ENCODE measurements around the gene NCKAP5.

The NCKAP5 gene

DNA sequence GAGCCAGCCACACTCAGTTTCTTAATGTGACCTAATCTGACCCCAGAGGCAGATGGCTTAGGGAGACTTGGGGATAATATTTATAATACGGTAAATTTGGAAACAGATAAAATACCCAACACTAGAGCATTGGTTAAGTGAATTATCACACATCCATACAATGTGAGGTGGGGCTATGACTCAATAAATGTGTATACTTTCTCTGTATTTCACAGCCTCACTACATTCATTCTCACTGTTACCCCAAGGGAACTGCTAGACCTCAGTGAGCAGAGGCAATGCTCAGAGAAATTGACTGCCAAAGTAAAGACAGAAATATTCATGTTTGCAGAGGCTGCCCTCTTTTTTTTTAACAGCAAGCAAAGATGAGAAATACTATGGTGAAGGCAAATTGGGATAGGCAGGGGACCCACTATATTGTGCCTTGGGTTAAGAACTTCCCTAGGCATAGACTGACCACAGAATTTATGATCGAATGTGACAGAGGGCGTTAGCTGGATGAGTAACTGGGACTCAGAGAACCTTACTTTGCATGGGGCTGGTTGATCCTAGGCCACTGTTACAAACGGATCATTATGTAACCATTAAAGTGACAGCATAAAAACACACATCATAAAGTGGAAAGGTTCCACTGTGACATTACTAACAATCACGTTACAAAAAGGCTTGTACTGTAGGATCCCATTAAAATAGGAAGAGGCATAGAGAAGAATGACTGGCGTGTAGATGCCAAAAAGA is 652.3 kb downstream of the NCKAP5 start:
- Histone ChIP-seq H2AK5ac (ENCODE audit: low read depth, low read length) (no peak overlapping the region), H3K4me2 (ENCODE audit: insufficient read depth, low read length, poor library complexity, severe bottlenecking) (no peak overlapping the region), H3K14ac (ENCODE audit: low read length) (no peak overlapping the region), H3K79me1 (ENCODE audit: low read depth, low read length) (no peaks in the 10 kb centered on the region), H3K36me3 (replicated peaks in 1 of 2; ENCODE audit: control insufficient read depth in 2 of 2, insufficient read depth in 2 of 2, low read length in 2 of 2) (peaks cover 0 to 20% of the 10 kb centered on the region in 2 donors), H3K4me1 (ENCODE audit: control insufficient read depth in 2 of 2, insufficient read depth in 1 of 2, low read depth in 1 of 2, low read length in 2 of 2) (no peaks in the 10 kb centered on the region), H2AFZ (ENCODE audit: low read length) (no peak overlapping the region), H3K9ac (ENCODE audit: low read depth, low read length, poor library complexity) (no peak overlapping the region), H2BK15ac (ENCODE audit: low read length) (no peak overlapping the region), H2BK120ac (ENCODE audit: low read depth, low read length) (no peak overlapping the region), H3K9me3 (replicated peaks in 1 of 2; ENCODE audit: control insufficient read depth in 2 of 2, insufficient read depth in 1 of 2, low read depth in 1 of 2, low read length in 2 of 2) (peaks cover 0 to under 1% of the 10 kb centered on the region in 2 donors), H2BK5ac (ENCODE audit: low read length) (no peak overlapping the region), H4K91ac (ENCODE audit: low read depth, low read length, poor library complexity) (no peak overlapping the region), H2BK12ac (ENCODE audit: low read length) (no peak overlapping the region), H3K4me3 (ENCODE audit: low read length in 2 of 2) (no peak overlapping the region), H4K8ac (ENCODE audit: low read depth, low read length) (no peak overlapping the region), H3K4ac (ENCODE audit: low read length) (no peak overlapping the region), H3K23ac (ENCODE audit: low read depth, low read length, poor library complexity) (no peak overlapping the region), H3K27ac (replicated peaks; ENCODE audit: low read length) (no peak overlapping the region), H3K18ac (ENCODE audit: low read length) (no peak overlapping the region), H3K27me3 (ENCODE audit: control insufficient read depth in 3 of 3, insufficient read depth in 3 of 3, low read depth in 1 of 3, low read length in 3 of 3) (no peaks in the 10 kb centered on the region)
- WGBS, 2 donors (ENCODE audit: extremely low coverage in 2 of 2, insufficient read length in 2 of 2, insufficient replicate concordance in 1 of 2), result no CpG with 5 or more reads among the region's 6 CpGs
- no peak for DNase-seq (ENCODE audit: low spot score)

- no peak overlapping the region for H3K18ac ChIP-seq (ENCODE audit: low read length)
- no CpG with 5 or more reads among the region's 8 CpGs for WGBS, 2 donors (ENCODE audit: extremely low coverage in 2 of 2, insufficient read length in 2 of 2, insufficient replicate concordance in 1 of 2)
These were observed 656.2 kb downstream of the NCKAP5 start for GRCh38 chr2:132911726-132912724.

GRCh38 chr2:132910432-132910831 is 657.8 kb downstream of the NCKAP5 start:
- Histone ChIP-seq H3K4me1 (ENCODE audit: control insufficient read depth in 2 of 2, insufficient read depth in 1 of 2, low read depth in 1 of 2, low read length in 2 of 2) (no peaks in the 10 kb centered on the region), H3K9ac (ENCODE audit: low read depth, low read length, poor library complexity) (no peak overlapping the region), H3K27me3 (ENCODE audit: control insufficient read depth in 3 of 3, insufficient read depth in 3 of 3, low read depth in 1 of 3, low read length in 3 of 3) (no peaks in the 10 kb centered on the region), H4K8ac (ENCODE audit: low read depth, low read length) (no peak overlapping the region), H3K4me2 (ENCODE audit: insufficient read depth, low read length, poor library complexity, severe bottlenecking) (no peak overlapping the region), H3K27ac (replicated peaks; ENCODE audit: low read length) (no peak overlapping the region), H3K18ac (ENCODE audit: low read length) (no peak overlapping the region), H3K4me3 (ENCODE audit: low read length in 2 of 2) (no peak overlapping the region), H3K79me1 (ENCODE audit: low read depth, low read length) (no peaks in the 10 kb centered on the region), H3K14ac (ENCODE audit: low read length) (no peak overlapping the region), H3K9me3 (replicated peaks in 1 of 2; ENCODE audit: control insufficient read depth in 2 of 2, insufficient read depth in 1 of 2, low read depth in 1 of 2, low read length in 2 of 2) (peaks cover 0 to 8% of the 10 kb centered on the region in 2 donors), H2AFZ (ENCODE audit: low read length) (no peak overlapping the region), H2AK5ac (ENCODE audit: low read depth, low read length) (no peak overlapping the region), H4K91ac (ENCODE audit: low read depth, low read length, poor library complexity) (no peak overlapping the region), H2BK12ac (ENCODE audit: low read length) (no peak overlapping the region), H3K4ac (ENCODE audit: low read length) (no peak overlapping the region), H3K36me3 (replicated peaks in 1 of 2; ENCODE audit: control insufficient read depth in 2 of 2, insufficient read depth in 2 of 2, low read length in 2 of 2) (peaks cover 0 to 24% of the 10 kb centered on the region in 2 donors), H3K23ac (ENCODE audit: low read depth, low read length, poor library complexity) (no peak overlapping the region), H2BK120ac (ENCODE audit: low read depth, low read length) (no peak overlapping the region), H2BK15ac (ENCODE audit: low read length) (no peak overlapping the region), H2BK5ac (ENCODE audit: low read length) (no peak overlapping the region)
- DNase-seq (ENCODE audit: low spot score), result no peak

More at GRCh38 chr2:132911726-132912724, 656.2 kb downstream of the NCKAP5 start:
- Histone ChIP-seq H2BK120ac (ENCODE audit: low read depth, low read length) (no peak overlapping the region), H3K36me3 (replicated peaks in 1 of 2; ENCODE audit: control insufficient read depth in 2 of 2, insufficient read depth in 2 of 2, low read length in 2 of 2) (peaks cover 0 to 17% of the 10 kb centered on the region in 2 donors), H3K4me3 (ENCODE audit: low read length in 2 of 2) (no peak overlapping the region), H3K23ac (ENCODE audit: low read depth, low read length, poor library complexity) (no peak overlapping the region), H4K8ac (ENCODE audit: low read depth, low read length) (no peak overlapping the region), H4K91ac (ENCODE audit: low read depth, low read length, poor library complexity) (no peak overlapping the region), H3K27ac (replicated peaks; ENCODE audit: low read length) (no peak overlapping the region), H3K4me1 (ENCODE audit: control insufficient read depth in 2 of 2, insufficient read depth in 1 of 2, low read depth in 1 of 2, low read length in 2 of 2) (no peaks in the 10 kb centered on the region), H2BK12ac (ENCODE audit: low read length) (no peak overlapping the region), H2AK5ac (ENCODE audit: low read depth, low read length) (no peak overlapping the region), H3K79me1 (ENCODE audit: low read depth, low read length) (no peaks in the 10 kb centered on the region), H2BK15ac (ENCODE audit: low read length) (no peak overlapping the region), H3K14ac (ENCODE audit: low read length) (no peak overlapping the region), H2AFZ (ENCODE audit: low read length) (no peak overlapping the region), H3K27me3 (ENCODE audit: control insufficient read depth in 3 of 3, insufficient read depth in 3 of 3, low read depth in 1 of 3, low read length in 3 of 3) (no peaks in the 10 kb centered on the region), H3K4ac (ENCODE audit: low read length) (no peak overlapping the region), H3K9me3 (replicated peaks in 1 of 2; ENCODE audit: control insufficient read depth in 2 of 2, insufficient read depth in 1 of 2, low read depth in 1 of 2, low read length in 2 of 2) (peaks cover 0 to 8% of the 10 kb centered on the region in 2 donors), H3K4me2 (ENCODE audit: insufficient read depth, low read length, poor library complexity, severe bottlenecking) (no peak overlapping the region), H3K9ac (ENCODE audit: low read depth, low read length, poor library complexity) (no peak overlapping the region), H2BK5ac (ENCODE audit: low read length) (no peak overlapping the region)
- no peak for DNase-seq (ENCODE audit: low spot score)

DNA sequence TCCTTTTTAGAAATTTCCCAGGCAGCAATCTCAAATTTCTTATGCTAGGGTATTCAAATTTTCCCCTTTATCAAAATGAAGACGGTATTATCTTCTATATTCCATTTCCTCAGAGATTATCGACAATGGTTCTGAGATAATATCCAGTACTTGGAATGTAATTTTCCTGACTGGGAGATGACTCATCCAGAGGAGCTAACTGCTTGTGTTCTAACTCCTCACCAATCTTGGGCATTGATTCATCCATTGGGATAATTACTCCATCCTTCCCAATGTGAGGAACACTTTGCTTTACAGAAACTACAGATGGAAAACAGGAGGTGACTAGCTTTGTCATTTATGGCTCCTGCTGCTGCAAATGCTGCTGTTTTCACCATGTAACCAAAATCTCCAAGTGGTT is 658.8 kb downstream of the NCKAP5 start:
- no peak overlapping the region for H3K18ac ChIP-seq (ENCODE audit: low read length)
- no peak overlapping the region for H2AK5ac ChIP-seq (ENCODE audit: low read depth, low read length)
- no CpG with 5 or more reads among the region's 2 CpGs for WGBS, 2 donors (ENCODE audit: extremely low coverage in 2 of 2, insufficient read length in 2 of 2, insufficient replicate concordance in 1 of 2)
- no peak overlapping the region for H2AFZ ChIP-seq (ENCODE audit: low read length)
- H3K36me3 ChIP-seq (replicated peaks in 1 of 2; ENCODE audit: control insufficient read depth in 2 of 2, insufficient read depth in 2 of 2, low read length in 2 of 2), result peaks cover 0 to 21% of the 10 kb centered on the region in 2 donors
- H3K4me2 ChIP-seq (ENCODE audit: insufficient read depth, low read length, poor library complexity, severe bottlenecking), result no peak overlapping the region
- no peak overlapping the region for H3K4me3 ChIP-seq (ENCODE audit: low read length in 2 of 2)
- H2BK120ac ChIP-seq (ENCODE audit: low read depth, low read length), result no peak overlapping the region
- H3K14ac ChIP-seq (ENCODE audit: low read length), result no peak overlapping the region
- H3K4me1 ChIP-seq (ENCODE audit: control insufficient read depth in 2 of 2, insufficient read depth in 1 of 2, low read depth in 1 of 2, low read length in 2 of 2), result no peaks in the 10 kb centered on the region
- H3K23ac ChIP-seq (ENCODE audit: low read depth, low read length, poor library complexity), result no peak overlapping the region
- H3K4ac ChIP-seq (ENCODE audit: low read length), result no peak overlapping the region
- H3K27me3 ChIP-seq (ENCODE audit: control insufficient read depth in 3 of 3, insufficient read depth in 3 of 3, low read depth in 1 of 3, low read length in 3 of 3), result no peaks in the 10 kb centered on the region
- H3K9ac ChIP-seq (ENCODE audit: low read depth, low read length, poor library complexity), result no peak overlapping the region
- no peak overlapping the region for H2BK12ac ChIP-seq (ENCODE audit: low read length)
- H2BK15ac ChIP-seq (ENCODE audit: low read length), result no peak overlapping the region
- no peaks in the 10 kb centered on the region for H3K79me1 ChIP-seq (ENCODE audit: low read depth, low read length)
- no peak overlapping the region for H3K27ac ChIP-seq (replicated peaks; ENCODE audit: low read length)
- no peak overlapping the region for H2BK5ac ChIP-seq (ENCODE audit: low read length)
- peaks cover 0 to 8% of the 10 kb centered on the region in 2 donors for H3K9me3 ChIP-seq (replicated peaks in 1 of 2; ENCODE audit: control insufficient read depth in 2 of 2, insufficient read depth in 1 of 2, low read depth in 1 of 2, low read length in 2 of 2)
- H4K8ac ChIP-seq (ENCODE audit: low read depth, low read length), result no peak overlapping the region
- no peak overlapping the region for H4K91ac ChIP-seq (ENCODE audit: low read depth, low read length, poor library complexity)
- no peak for DNase-seq (ENCODE audit: low spot score)
